ENCODE results near the gene BID.

- TF ChIP-seq EZH2phosphoT487 (IDR thresholded peaks at IDR 0.05): no peak
- TF ChIP-seq CTCF (IDR thresholded peaks at IDR 0.05): no peak
- TF ChIP-seq EZH2 (IDR thresholded peaks at IDR 0.05): no peak
These were observed 28.1 kb upstream of the BID start for GRCh38 chr22:17802411-17802810.

All from neural progenitor cell (in vitro differentiated cells).